HG03558 (cell line): ENCODE results near the gene SLC24A2.

ENCODE experiments used
- ATAC-seq: cut with Tn5 transposase; IDR thresholded peaks from one replicate; pipeline ENCODE4 v1.9.1; 2021; ENCODE audit warnings: moderate number of reproducible peaks; ENCODE audit not compliant: unreplicated experiment; ENCODE audit errors: extremely low read depth

SLC24A2 gene

GRCh38 chr9:19768798-19769197 lies 20.0 kb downstream of the SLC24A2 start:
- ATAC-seq: no peak

GRCh38 chr9:19759066-19759465 lies 29.8 kb downstream of the SLC24A2 start:
- no peak for ATAC-seq

GRCh38 chr9:19757745-19758144 lies 31.1 kb downstream of the SLC24A2 start:
- ATAC-seq: no peak

- no peak for ATAC-seq
Measured at GRCh38 chr9:19754921-19755320, 33.9 kb downstream of the SLC24A2 start.

GRCh38 chr9:19748278-19749126 lies 40.3 kb downstream of the SLC24A2 start:
- no peak for ATAC-seq

- no peak for ATAC-seq
Measured at GRCh38 chr9:19746223-19746622, 42.6 kb downstream of the SLC24A2 start.

GRCh38 chr9:19741178-19741577 lies 47.7 kb downstream of the SLC24A2 start:
- no peak for ATAC-seq
